HEK293T (cell line): ENCODE data around the gene LYRM2.

ENCODE experiments used
- BHLHE40 ChIP-seq: fragments of 450-650 bp; IDR thresholded peaks from 2 replicates; pipeline ENCODE4 v1.6.1; 2016; ENCODE audit warnings: mild to moderate bottlenecking, moderate library complexity, borderline replicate concordance
- ELF4 ChIP-seq: fragments of 450-650 bp; IDR thresholded peaks from 2 replicates; pipeline ENCODE4 v1.6.1; 2017; ENCODE audit warnings: antibody characterized with exemption
- FOXK2 ChIP-seq: fragments of 450-650 bp; IDR thresholded peaks from 2 replicates; pipeline ENCODE4 v1.6.1; 2016; ENCODE audit warnings: mild to moderate bottlenecking
- HDGF ChIP-seq: fragments of 450-650 bp; IDR thresholded peaks from 2 replicates; pipeline ENCODE4 v1.6.1; 2017; ENCODE audit warnings: antibody characterized with exemption, borderline replicate concordance
- L3MBTL2 ChIP-seq: fragments of 450-650 bp; conservative IDR thresholded peaks from 2 replicates; pipeline ENCODE4 v1.6.1; 2016; ENCODE audit warnings: mild to moderate bottlenecking
- PKNOX1 ChIP-seq: fragments of 450-650 bp; IDR thresholded peaks from 2 replicates; pipeline ENCODE4 v1.6.1; 2016
- SP1 ChIP-seq: fragments of 450-650 bp; IDR thresholded peaks from 2 replicates; pipeline ENCODE4 v1.6.1; 2017
- SUZ12 ChIP-seq: fragments of 450-650 bp; IDR thresholded peaks from 2 replicates; pipeline ENCODE4 v1.6.1; 2016; ENCODE audit warnings: mild to moderate bottlenecking
- ZNF384 ChIP-seq: fragments of 450-650 bp; IDR thresholded peaks from 2 replicates; pipeline ENCODE4 v1.6.1; 2016

GRCh38 chr6:89667872-89668556 is 29.5 kb upstream of the LYRM2 start:
- TF ChIP-seq BHLHE40 (no peak), FOXK2 (no peak), L3MBTL2 (no peak), SUZ12 (no peak), SP1 (no peak), ELF4 (no peak), HDGF (no peak), PKNOX1 (no peak), ZNF384 (no peak)
